ENCODE measurements around the gene SCN1A. TPM values are rescaled to one million over a fixed set of nuclear protein-coding genes. Genes with fewer than 3 reads are reported as not detected.

SCN1A gene
- total RNA-seq, 1 donor from 2014 or later, result not detected

GRCh38 chr2:166074011-166074410 is 53.8 kb downstream of the SCN1A start:
- TF ChIP-seq CTCF (IDR thresholded peaks at IDR 0.05), result no peak
- Mint-ChIP-seq H3K36me3 (ENCODE audit: unreplicated experiment) (no peaks in the 10 kb centered on the region), H3K4me3 (ENCODE audit: unreplicated experiment) (no peak overlapping the region), H3K4me1 (ENCODE audit: unreplicated experiment) (no peaks in the 10 kb centered on the region), H3K27me3 (ENCODE audit: unreplicated experiment) (no peaks in the 10 kb centered on the region), H3K9me3 (ENCODE audit: unreplicated experiment) (no peaks in the 10 kb centered on the region), H3K27ac (ENCODE audit: unreplicated experiment) (no peak overlapping the region)
- no peak for DNase-seq (ENCODE audit: extremely low spot score, unreplicated experiment)

- no peak for DNase-seq (ENCODE audit: extremely low spot score, unreplicated experiment)
- no peaks in the 10 kb centered on the region for H3K4me1 Mint-ChIP-seq (ENCODE audit: unreplicated experiment)
- H3K4me3 Mint-ChIP-seq (ENCODE audit: unreplicated experiment), result no peak overlapping the region
- H3K27ac Mint-ChIP-seq (ENCODE audit: unreplicated experiment), result no peak overlapping the region
- no peaks in the 10 kb centered on the region for H3K27me3 Mint-ChIP-seq (ENCODE audit: unreplicated experiment)
- TF ChIP-seq CTCF (IDR thresholded peaks at IDR 0.05), result no peak
- H3K36me3 Mint-ChIP-seq (ENCODE audit: unreplicated experiment), result no peaks in the 10 kb centered on the region
- no peaks in the 10 kb centered on the region for H3K9me3 Mint-ChIP-seq (ENCODE audit: unreplicated experiment)
Observed at GRCh38 chr2:166070231-166070630, 57.6 kb downstream of the SCN1A start.

- no peaks in the 10 kb centered on the region for H3K27me3 Mint-ChIP-seq (ENCODE audit: unreplicated experiment)
- H3K27ac Mint-ChIP-seq (ENCODE audit: unreplicated experiment), result no peak overlapping the region
- H3K4me1 Mint-ChIP-seq (ENCODE audit: unreplicated experiment), result no peaks in the 10 kb centered on the region
- no peak overlapping the region for H3K4me3 Mint-ChIP-seq (ENCODE audit: unreplicated experiment)
- no peaks in the 10 kb centered on the region for H3K36me3 Mint-ChIP-seq (ENCODE audit: unreplicated experiment)
- H3K9me3 Mint-ChIP-seq (ENCODE audit: unreplicated experiment), result no peaks in the 10 kb centered on the region
- no peak for DNase-seq (ENCODE audit: extremely low spot score, unreplicated experiment)
- TF ChIP-seq CTCF (IDR thresholded peaks at IDR 0.05), result no peak
Observed at GRCh38 chr2:166068981-166069380, 58.8 kb downstream of the SCN1A start.

GRCh38 chr2:166067229-166067628 is 60.6 kb downstream of the SCN1A start:
- DNase-seq (ENCODE audit: extremely low spot score, unreplicated experiment), result no peak
- no peaks in the 10 kb centered on the region for H3K9me3 Mint-ChIP-seq (ENCODE audit: unreplicated experiment)
- H3K27ac Mint-ChIP-seq (ENCODE audit: unreplicated experiment), result no peak overlapping the region
- H3K4me3 Mint-ChIP-seq (ENCODE audit: unreplicated experiment), result no peak overlapping the region
- no peak for TF ChIP-seq CTCF (IDR thresholded peaks at IDR 0.05)
- H3K27me3 Mint-ChIP-seq (ENCODE audit: unreplicated experiment), result no peaks in the 10 kb centered on the region
- no peaks in the 10 kb centered on the region for H3K36me3 Mint-ChIP-seq (ENCODE audit: unreplicated experiment)
- H3K4me1 Mint-ChIP-seq (ENCODE audit: unreplicated experiment), result no peaks in the 10 kb centered on the region

- no peaks in the 10 kb centered on the region for H3K27me3 Mint-ChIP-seq (ENCODE audit: unreplicated experiment)
- no peaks in the 10 kb centered on the region for H3K4me1 Mint-ChIP-seq (ENCODE audit: unreplicated experiment)
- no peak for DNase-seq (ENCODE audit: extremely low spot score, unreplicated experiment)
- no peak for TF ChIP-seq CTCF (IDR thresholded peaks at IDR 0.05)
- no peaks in the 10 kb centered on the region for H3K9me3 Mint-ChIP-seq (ENCODE audit: unreplicated experiment)
- H3K27ac Mint-ChIP-seq (ENCODE audit: unreplicated experiment), result no peak overlapping the region
- H3K36me3 Mint-ChIP-seq (ENCODE audit: unreplicated experiment), result no peaks in the 10 kb centered on the region
- no peak overlapping the region for H3K4me3 Mint-ChIP-seq (ENCODE audit: unreplicated experiment)
Observed at GRCh38 chr2:166060191-166060590, 67.6 kb downstream of the SCN1A start.
